RWPE1 (cell line): ENCODE results near the gene MFNG.

Experiments used
- CTCF ChIA-PET: fragments of 350-600 bp; sonication (Branson Sonifier 250); formaldehyde crosslinking; extraction: SDS; loops from one replicate; lab custom pipeline; 2021; lab: Yijun Ruan, JAX
- POLR2A ChIA-PET: fragments of 400-600 bp; formaldehyde crosslinking; extraction: SDS; loops from one replicate; lab custom pipeline; 2020; ENCODE audit warnings: antibody characterized with exemption; ENCODE audit not compliant: low non-redundant PET; lab: Yijun Ruan, JAX
- DNase-seq: peaks from one replicate; pipeline ENCODE4 v3.0.0; 2012; ENCODE audit warnings: low spot score
- H3K27ac ChIP-seq: fragments of 450-650 bp; 2 replicates; pipeline ENCODE4 v1.5.1; 2017
- TF ChIP-seq, protein P1 (sequence below): fragments of 450-650 bp; conservative IDR thresholded peaks from 2 replicates; pipeline ENCODE4 v1.5.1; 2017; ENCODE audit warnings: low read depth, mild to moderate bottlenecking

Gene MFNG

GRCh38 chr22:37476389-37477329, 9.5 kb downstream of the MFNG start:
- DNase-seq = no peak
- TF ChIP-seq, protein P1, sequence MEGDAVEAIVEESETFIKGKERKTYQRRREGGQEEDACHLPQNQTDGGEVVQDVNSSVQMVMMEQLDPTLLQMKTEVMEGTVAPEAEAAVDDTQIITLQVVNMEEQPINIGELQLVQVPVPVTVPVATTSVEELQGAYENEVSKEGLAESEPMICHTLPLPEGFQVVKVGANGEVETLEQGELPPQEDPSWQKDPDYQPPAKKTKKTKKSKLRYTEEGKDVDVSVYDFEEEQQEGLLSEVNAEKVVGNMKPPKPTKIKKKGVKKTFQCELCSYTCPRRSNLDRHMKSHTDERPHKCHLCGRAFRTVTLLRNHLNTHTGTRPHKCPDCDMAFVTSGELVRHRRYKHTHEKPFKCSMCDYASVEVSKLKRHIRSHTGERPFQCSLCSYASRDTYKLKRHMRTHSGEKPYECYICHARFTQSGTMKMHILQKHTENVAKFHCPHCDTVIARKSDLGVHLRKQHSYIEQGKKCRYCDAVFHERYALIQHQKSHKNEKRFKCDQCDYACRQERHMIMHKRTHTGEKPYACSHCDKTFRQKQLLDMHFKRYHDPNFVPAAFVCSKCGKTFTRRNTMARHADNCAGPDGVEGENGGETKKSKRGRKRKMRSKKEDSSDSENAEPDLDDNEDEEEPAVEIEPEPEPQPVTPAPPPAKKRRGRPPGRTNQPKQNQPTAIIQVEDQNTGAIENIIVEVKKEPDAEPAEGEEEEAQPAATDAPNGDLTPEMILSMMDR = no peak
- H3K27ac ChIP-seq = no peak overlapping the region
- ChIA-PET POLR2A (no interaction called here), CTCF (no interaction called here)

- ChIA-PET CTCF (interaction anchor here (0.6 kb wide), 1 partner anchor 550 kb away, joined by 3 read pairs; no protein-coding TSS in a partner anchor), POLR2A (no interaction called here)
- DNase-seq = no peak
- TF ChIP-seq, protein P1 = no peak
- no peak overlapping the region for H3K27ac ChIP-seq
Observed at GRCh38 chr22:37474447-37475090, 11.6 kb downstream of the MFNG start.

DNA sequence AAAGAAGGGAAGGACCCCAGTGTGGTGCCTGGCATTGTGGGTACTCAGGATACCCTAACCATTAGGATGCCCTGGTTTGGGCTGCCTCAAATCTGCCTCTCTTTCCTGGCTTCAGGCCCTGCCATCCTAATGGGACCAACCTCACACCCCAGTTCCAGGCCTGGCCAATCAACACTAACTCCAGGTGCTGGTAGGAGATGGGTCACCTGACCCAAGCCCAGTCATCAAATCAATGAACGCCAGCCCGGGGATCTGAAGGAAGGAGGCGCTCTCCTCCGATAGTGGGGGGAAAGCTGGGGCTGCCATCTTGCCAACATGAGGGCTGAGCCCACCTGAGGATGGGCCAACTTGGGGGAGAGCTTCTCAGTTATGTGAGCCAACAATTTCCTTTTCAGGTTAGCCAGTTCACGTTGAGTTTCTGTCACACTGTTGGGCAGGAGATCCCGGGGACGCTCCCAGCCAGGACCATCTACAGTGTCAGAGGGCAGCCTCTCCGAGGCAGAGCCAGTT, 12.7 kb downstream of the MFNG start:
- DNase-seq = no peak
- ChIA-PET POLR2A (no interaction called here), CTCF (interaction anchor here (0.5 to 2.2 kb wide), 2 partner anchors 92 to 119 kb away, joined by 5 to 6 read pairs; no protein-coding TSS in a partner anchor)
- no peak overlapping the region for H3K27ac ChIP-seq
- TF ChIP-seq, protein P1 = no peak

DNA sequence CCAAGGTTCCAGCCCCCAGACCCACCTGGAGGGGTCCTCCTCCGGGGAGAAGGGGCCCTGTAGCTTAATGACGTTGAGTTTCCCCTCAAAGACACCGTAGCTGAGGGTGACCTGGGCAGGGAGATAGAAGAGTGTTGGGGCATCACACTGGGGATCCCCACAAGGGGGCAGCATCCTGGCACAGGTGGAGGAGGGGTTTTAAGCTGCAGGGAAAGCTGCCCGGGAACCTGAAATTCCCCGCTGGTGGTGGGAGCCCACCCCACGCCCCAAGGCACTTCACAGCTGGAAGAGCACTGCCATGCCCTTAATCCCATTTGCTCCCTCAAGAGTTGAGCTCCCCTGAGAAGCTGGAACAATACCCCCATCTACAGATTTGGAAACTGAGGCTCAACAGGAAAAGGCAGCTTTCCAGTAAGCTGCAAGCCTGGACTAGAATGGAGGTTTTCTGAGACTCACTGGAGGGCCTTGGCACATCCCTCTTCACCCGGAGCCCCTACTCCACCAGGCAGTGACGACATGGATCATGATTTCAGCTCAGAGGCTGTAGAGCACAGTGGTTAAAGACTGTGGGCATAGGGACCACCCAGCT, 13.7 kb downstream of the MFNG start:
- TF ChIP-seq, protein P1 = no peak; the same call in 1 of the 2 replicates
- H3K27ac ChIP-seq = no peak overlapping the region
- ChIA-PET POLR2A (no interaction called here), CTCF (interaction anchor here (0.6 to 2.2 kb wide), 8 partner anchors 10 to 883 kb away, joined by 3 to 8 read pairs (median 3); partner anchors contain the start of gene MFNG)
- peak; percentile 32 for DNase-seq

- H3K27ac ChIP-seq = no peak overlapping the region
- no peak for DNase-seq
- TF ChIP-seq, protein P1 = no peak
- POLR2A ChIA-PET = no interaction called here
- CTCF ChIA-PET = interaction anchor here (0.6 to 2.2 kb wide), 8 partner anchors 8 to 884 kb away, joined by 3 to 8 read pairs (median 3); partner anchors contain the start of gene MFNG
Observed at GRCh38 chr22:37471727-37472417, 14.3 kb downstream of the MFNG start.
